Measurements from ENCODE around the gene RGL1.

The RGL1 gene

DNA sequence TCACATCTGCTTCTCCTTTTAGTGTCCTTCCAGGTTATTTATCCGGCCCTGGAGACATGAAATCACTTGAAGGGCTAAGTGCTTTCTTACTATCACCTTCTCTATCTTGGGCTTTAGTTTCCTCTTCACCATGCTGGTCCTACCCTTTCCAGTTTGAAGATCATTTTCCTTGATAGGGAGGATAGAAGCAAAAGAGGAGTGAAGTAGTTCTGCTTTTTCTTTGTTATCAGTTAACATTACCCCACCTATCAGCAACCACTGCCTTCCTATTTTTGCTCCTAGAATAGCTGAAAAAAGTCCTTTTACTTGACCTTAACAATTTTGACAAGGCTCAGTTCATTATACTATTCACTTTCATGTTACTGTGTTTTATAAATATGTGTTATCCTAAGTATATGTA lies 19.4 kb downstream of the RGL1 start:
- Histone ChIP-seq H3K9me2 (ENCODE audit: low read depth, low read length) (no peaks in the 10 kb centered on the region), H4K20me1 (ENCODE audit: insufficient read depth, low read length) (no peaks in the 10 kb centered on the region), H3K27ac (ENCODE audit: low read depth, low read length, poor library complexity, severe bottlenecking) (no peak overlapping the region), H3K36me3 (ENCODE audit: insufficient read depth, low read length) (no peaks in the 10 kb centered on the region), H3K4me3 (ENCODE audit: low read depth, low read length, poor library complexity, severe bottlenecking) (no peak overlapping the region), H3F3A (ENCODE audit: insufficient read depth, low read length) (no peaks in the 10 kb centered on the region), H3K9ac (ENCODE audit: low read length) (no peak overlapping the region), H3K27me3 (ENCODE audit: insufficient read depth, low read length) (no peaks in the 10 kb centered on the region), H3K4me1 (ENCODE audit: insufficient read depth, low read length, severe bottlenecking) (no peaks in the 10 kb centered on the region), H3K79me2 (ENCODE audit: insufficient read depth, low read length) (no peaks in the 10 kb centered on the region), H3K9me3 (ENCODE audit: low read length) (no peaks in the 10 kb centered on the region), H2AFZ (ENCODE audit: low read length) (no peak overlapping the region), H3K4me2 (ENCODE audit: low read length) (no peak overlapping the region)
- no peak for TF ChIP-seq EZH2 (IDR thresholded peaks at IDR 0.05; ENCODE audit: borderline replicate concordance, low read length)
- TF ChIP-seq, protein P1, sequence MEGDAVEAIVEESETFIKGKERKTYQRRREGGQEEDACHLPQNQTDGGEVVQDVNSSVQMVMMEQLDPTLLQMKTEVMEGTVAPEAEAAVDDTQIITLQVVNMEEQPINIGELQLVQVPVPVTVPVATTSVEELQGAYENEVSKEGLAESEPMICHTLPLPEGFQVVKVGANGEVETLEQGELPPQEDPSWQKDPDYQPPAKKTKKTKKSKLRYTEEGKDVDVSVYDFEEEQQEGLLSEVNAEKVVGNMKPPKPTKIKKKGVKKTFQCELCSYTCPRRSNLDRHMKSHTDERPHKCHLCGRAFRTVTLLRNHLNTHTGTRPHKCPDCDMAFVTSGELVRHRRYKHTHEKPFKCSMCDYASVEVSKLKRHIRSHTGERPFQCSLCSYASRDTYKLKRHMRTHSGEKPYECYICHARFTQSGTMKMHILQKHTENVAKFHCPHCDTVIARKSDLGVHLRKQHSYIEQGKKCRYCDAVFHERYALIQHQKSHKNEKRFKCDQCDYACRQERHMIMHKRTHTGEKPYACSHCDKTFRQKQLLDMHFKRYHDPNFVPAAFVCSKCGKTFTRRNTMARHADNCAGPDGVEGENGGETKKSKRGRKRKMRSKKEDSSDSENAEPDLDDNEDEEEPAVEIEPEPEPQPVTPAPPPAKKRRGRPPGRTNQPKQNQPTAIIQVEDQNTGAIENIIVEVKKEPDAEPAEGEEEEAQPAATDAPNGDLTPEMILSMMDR (IDR thresholded peaks at IDR 0.05; ENCODE audit: low read length), result no peak

DNA sequence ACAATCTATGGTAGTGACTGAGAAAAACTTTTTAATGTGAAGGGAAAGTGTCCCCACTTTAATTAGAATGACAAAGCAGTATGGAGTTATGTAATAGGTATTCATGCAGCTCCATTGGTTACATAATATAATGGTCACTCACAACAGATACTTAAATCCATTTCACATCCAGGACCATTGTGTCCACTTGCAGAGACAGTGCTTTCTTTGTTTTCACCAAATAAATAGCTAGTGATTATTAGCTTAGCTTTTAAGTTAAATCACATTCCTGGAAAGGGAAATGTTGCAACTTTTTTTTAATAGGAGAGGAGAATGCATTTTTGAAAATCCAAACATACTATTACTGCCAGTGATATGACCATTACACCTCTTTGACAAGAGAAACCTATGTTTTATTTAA lies 22.9 kb downstream of the RGL1 start:
- Histone ChIP-seq H3K27me3 (ENCODE audit: insufficient read depth, low read length) (no peaks in the 10 kb centered on the region), H2AFZ (ENCODE audit: low read length) (no peak overlapping the region), H3K9me3 (ENCODE audit: low read length) (no peaks in the 10 kb centered on the region), H3K79me2 (ENCODE audit: insufficient read depth, low read length) (no peaks in the 10 kb centered on the region), H3K9ac (ENCODE audit: low read length) (no peak overlapping the region), H3K27ac (ENCODE audit: low read depth, low read length, poor library complexity, severe bottlenecking) (no peak overlapping the region), H4K20me1 (ENCODE audit: insufficient read depth, low read length) (no peaks in the 10 kb centered on the region), H3F3A (ENCODE audit: insufficient read depth, low read length) (no peaks in the 10 kb centered on the region), H3K4me2 (ENCODE audit: low read length) (no peak overlapping the region), H3K4me3 (ENCODE audit: low read depth, low read length, poor library complexity, severe bottlenecking) (no peak overlapping the region), H3K36me3 (ENCODE audit: insufficient read depth, low read length) (no peaks in the 10 kb centered on the region), H3K9me2 (ENCODE audit: low read depth, low read length) (no peaks in the 10 kb centered on the region), H3K4me1 (ENCODE audit: insufficient read depth, low read length, severe bottlenecking) (no peaks in the 10 kb centered on the region)
- TF ChIP-seq, protein P1 (IDR thresholded peaks at IDR 0.05; ENCODE audit: low read length), result no peak
- TF ChIP-seq EZH2 (IDR thresholded peaks at IDR 0.05; ENCODE audit: borderline replicate concordance, low read length), result no peak

DNA sequence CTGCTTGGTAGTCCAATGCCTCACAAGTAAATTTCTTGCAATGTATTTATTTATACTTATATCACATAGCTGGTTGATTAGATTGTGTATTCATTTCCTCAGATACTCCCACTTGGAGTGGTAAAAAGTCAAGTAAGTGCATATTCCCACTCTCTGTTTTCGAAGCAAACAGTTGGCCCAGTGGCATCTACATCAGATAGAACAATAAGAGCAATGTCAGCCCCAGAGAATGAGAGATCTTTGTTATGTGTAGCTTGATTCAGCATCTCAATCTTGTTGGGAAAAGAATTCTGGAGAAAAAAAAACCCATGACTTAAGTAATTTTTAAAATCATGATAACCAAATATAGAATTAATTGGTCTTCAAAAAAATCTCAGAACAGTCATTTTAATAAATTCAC lies 25.5 kb downstream of the RGL1 start:
- H3F3A ChIP-seq (ENCODE audit: insufficient read depth, low read length), result no peaks in the 10 kb centered on the region
- no peak overlapping the region for H2AFZ ChIP-seq (ENCODE audit: low read length)
- TF ChIP-seq, protein P1 (IDR thresholded peaks at IDR 0.05; ENCODE audit: low read length), result no peak
- no peak for TF ChIP-seq EZH2 (IDR thresholded peaks at IDR 0.05; ENCODE audit: borderline replicate concordance, low read length)
- no peaks in the 10 kb centered on the region for H3K9me2 ChIP-seq (ENCODE audit: low read depth, low read length)
- H3K27me3 ChIP-seq (ENCODE audit: insufficient read depth, low read length), result no peaks in the 10 kb centered on the region
- H3K9ac ChIP-seq (ENCODE audit: low read length), result no peak overlapping the region
- H3K4me2 ChIP-seq (ENCODE audit: low read length), result no peak overlapping the region
- no peaks in the 10 kb centered on the region for H3K9me3 ChIP-seq (ENCODE audit: low read length)
- no peaks in the 10 kb centered on the region for H4K20me1 ChIP-seq (ENCODE audit: insufficient read depth, low read length)
- no peaks in the 10 kb centered on the region for H3K4me1 ChIP-seq (ENCODE audit: insufficient read depth, low read length, severe bottlenecking)
- no peak overlapping the region for H3K27ac ChIP-seq (ENCODE audit: low read depth, low read length, poor library complexity, severe bottlenecking)
- no peaks in the 10 kb centered on the region for H3K36me3 ChIP-seq (ENCODE audit: insufficient read depth, low read length)
- H3K4me3 ChIP-seq (ENCODE audit: low read depth, low read length, poor library complexity, severe bottlenecking), result no peak overlapping the region
- H3K79me2 ChIP-seq (ENCODE audit: insufficient read depth, low read length), result no peaks in the 10 kb centered on the region
